GM12878 (cell line): ENCODE data around the gene C11orf42. TPM values are rescaled to one million over a fixed set of nuclear protein-coding genes. Genes with fewer than 3 reads are reported as not detected.
A peak's percentile ranks its signal among the peaks of the same experiment; 100 is the strongest.

Experiments
- ATF7 ChIP-seq: fragments of 450-650 bp; IDR thresholded peaks from 2 replicates; pipeline ENCODE4 v1.6.1; 2016; ENCODE audit warnings: low read depth, mild to moderate bottlenecking
- CEBPB ChIP-seq, 2 experiments: fragments of 150-350 bp in 1 of 2; IDR thresholded peaks; 2 replicates each; pipeline ENCODE4 v1.6.1; 2012 to 2014; ENCODE audit warnings: low read depth in 2 of 2, low read length in 2 of 2, borderline replicate concordance in 1 of 2, inconsistent platforms in 1 of 2
- CEBPZ ChIP-seq: fragments of 150-350 bp; IDR thresholded peaks from 2 replicates; pipeline ENCODE4 v1.6.1; 2016; ENCODE audit warnings: low read depth, low read length
- EED ChIP-seq: sonication (generic); IDR thresholded peaks from 2 replicates; pipeline ENCODE4 v1.6.1; 2016; ENCODE audit warnings: antibody characterized with exemption, low read depth
- EZH2 ChIP-seq: IDR thresholded peaks from 2 replicates; pipeline ENCODE4 v1.6.1; 2012; ENCODE audit warnings: low read depth, mild to moderate bottlenecking, control low read depth, inconsistent platforms, low read length, borderline replicate concordance; ENCODE audit not compliant: control insufficient read depth
- FOS ChIP-seq: IDR thresholded peaks from 3 replicates; pipeline ENCODE4 v1.6.1; 2011; ENCODE audit warnings: borderline replicate concordance; ENCODE audit not compliant: insufficient read length; ENCODE audit errors: extremely low read depth
- MTA2 ChIP-seq: fragments of 450-650 bp; IDR thresholded peaks from 2 replicates; pipeline ENCODE4 v1.6.1; 2016; ENCODE audit warnings: low read depth, mild to moderate bottlenecking, moderate library complexity
- MYB ChIP-seq: fragments of 150-350 bp; IDR thresholded peaks from 2 replicates; pipeline ENCODE4 v1.6.1; 2014; ENCODE audit warnings: mild to moderate bottlenecking, low read depth, low read length, borderline replicate concordance
- NR2C1 ChIP-seq: fragments of 450-650 bp; IDR thresholded peaks from 2 replicates; pipeline ENCODE4 v1.6.1; 2017; ENCODE audit warnings: antibody characterized with exemption, mild to moderate bottlenecking, moderate library complexity
- NRF1 ChIP-seq: conservative IDR thresholded peaks from 2 replicates; pipeline ENCODE4 v1.6.1; 2011; ENCODE audit warnings: mild to moderate bottlenecking, low read depth, low read length, improper control_type of control experiment
- PAX5 ChIP-seq: IDR thresholded peaks from 2 replicates; pipeline ENCODE4 v1.6.1; 2011; ENCODE audit warnings: low read depth, low read length, borderline replicate concordance
- PAX8 ChIP-seq: fragments of 450-650 bp; IDR thresholded peaks from 2 replicates; pipeline ENCODE4 v1.6.1; 2017; ENCODE audit warnings: mild to moderate bottlenecking, moderate library complexity
- PML ChIP-seq: IDR thresholded peaks from 2 replicates; pipeline ENCODE4 v1.6.1; 2012; ENCODE audit warnings: low read length, inconsistent platforms
- RAD21 ChIP-seq: IDR thresholded peaks from 2 replicates; pipeline ENCODE4 v1.6.1; 2011; ENCODE audit warnings: mild to moderate bottlenecking, low read depth, low read length, moderate library complexity; ENCODE audit not compliant: insufficient read depth
- RB1 ChIP-seq: fragments of 450-650 bp; formaldehyde crosslinking; IDR thresholded peaks from 2 replicates; pipeline ENCODE4 v1.6.1; 2017; ENCODE audit warnings: mild to moderate bottlenecking, borderline replicate concordance
- SPI1 ChIP-seq: IDR thresholded peaks from 2 replicates; pipeline ENCODE4 v1.6.1; 2011; ENCODE audit warnings: low read depth, mild to moderate bottlenecking, low read length, moderate library complexity, borderline replicate concordance; ENCODE audit not compliant: insufficient read depth
- TCF7 ChIP-seq: IDR thresholded peaks from 2 replicates; pipeline ENCODE4 v1.6.1; 2014; ENCODE audit warnings: antibody characterized with exemption, borderline replicate concordance
- USF1 ChIP-seq: IDR thresholded peaks from 2 replicates; pipeline ENCODE4 v1.6.1; 2011; ENCODE audit warnings: borderline replicate concordance, low read depth, mild to moderate bottlenecking, moderate library complexity, mixed read lengths, low read length; ENCODE audit not compliant: insufficient read depth; ENCODE audit errors: extremely low read length
- ZNF207 ChIP-seq: fragments of 450-650 bp; IDR thresholded peaks from 2 replicates; pipeline ENCODE4 v1.6.1; 2014; ENCODE audit warnings: antibody characterized with exemption, mild to moderate bottlenecking, borderline replicate concordance
- ZNF384 ChIP-seq: IDR thresholded peaks from 2 replicates; pipeline ENCODE4 v1.6.1; 2012; ENCODE audit warnings: low read depth, mild to moderate bottlenecking, low read length, improper control_type of control experiment, borderline replicate concordance
- ZSCAN29 ChIP-seq: fragments of 450-650 bp; IDR thresholded peaks from 2 replicates; pipeline ENCODE4 v1.6.1; 2017; ENCODE audit warnings: mild to moderate bottlenecking, moderate library complexity
- polyA plus RNA-seq, 11 experiments: library from polyadenylated mRNA; depleted of rRNA in 4 of 11; unstranded in 6 of 11; stranded (reverse) in 5 of 11; fragments of >200 nt; fragmentation: Nextera tagmentation in 4 of 11; fragmentation: Illumina TruSeq in 1 of 11; extraction: Ambion mirVana in 4 of 11; extraction: Trizol in 1 of 11; gene quantifications; 1 replicate in 1 of 11; 2 replicates in 10 of 11; pipeline versions ENCODE4 v1.2.1 to v1.2.3, GENCODE V29; 2011 to 2016; ENCODE audit warnings: inconsistent platforms in 2 of 11, missing spikeins in 2 of 11, low read depth in 1 of 11
- total RNA-seq, 4 experiments: library from RNA; depleted of rRNA in 3 of 4; stranded (reverse); fragments of >200 nt in 3 of 4; fragmentation: Illumina TruSeq in 1 of 4; extraction: Trizol in 1 of 4; gene quantifications; 2 replicates each; pipeline versions ENCODE4 v1.2.1 to v1.2.3, GENCODE V29; 2013 to 2021
- TF ChIP-seq, protein P1 (sequence below): fragments of 450-650 bp; conservative IDR thresholded peaks from 2 replicates; pipeline ENCODE4 v1.6.1; 2017; ENCODE audit warnings: mild to moderate bottlenecking, moderate library complexity
- TF ChIP-seq, protein P2 (sequence below), 3 experiments: IDR thresholded peaks in 2 of 3; conservative IDR thresholded peaks in 1 of 3; 2 replicates each; pipeline ENCODE4 v1.5.1; 2011; ENCODE audit warnings: low read depth in 3 of 3, low read length in 3 of 3, mild to moderate bottlenecking in 3 of 3, control low read depth in 2 of 3, moderate library complexity in 2 of 3, inconsistent platforms in 1 of 3, mixed read lengths in 1 of 3; ENCODE audit not compliant: control insufficient read depth in 2 of 3, insufficient read depth in 1 of 3; ENCODE audit errors: extremely low read depth in 1 of 3

The C11orf42 gene
- total and polyA plus RNA-seq, 10 of the 15 experiments (the other 5 are each of a cell fraction or from before 2014, with no cell fraction given): 0.19 TPM; not detected in 9

DNA sequence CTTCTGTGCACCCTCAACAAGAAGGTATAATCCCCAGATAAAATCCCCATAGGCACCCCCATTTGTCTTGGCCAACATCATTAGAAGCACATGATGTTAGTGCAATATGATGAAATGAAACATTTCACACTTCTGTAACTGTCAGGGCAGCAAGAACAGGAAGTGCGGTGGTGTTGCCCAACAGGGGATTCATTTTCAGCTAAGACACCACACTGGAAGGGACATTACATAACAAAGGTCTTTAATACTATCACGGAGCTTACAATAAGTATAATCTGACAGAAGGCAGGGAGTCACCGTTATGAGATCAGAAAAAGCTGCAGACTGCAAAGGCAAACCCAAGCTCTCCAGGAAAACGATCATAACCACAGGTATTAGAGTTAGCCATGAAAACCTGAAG, 4.4 kb upstream of the C11orf42 start (continued):
- TF ChIP-seq CEBPZ: no peak
- TF ChIP-seq ZSCAN29: no peak
- TF ChIP-seq, protein P1, sequence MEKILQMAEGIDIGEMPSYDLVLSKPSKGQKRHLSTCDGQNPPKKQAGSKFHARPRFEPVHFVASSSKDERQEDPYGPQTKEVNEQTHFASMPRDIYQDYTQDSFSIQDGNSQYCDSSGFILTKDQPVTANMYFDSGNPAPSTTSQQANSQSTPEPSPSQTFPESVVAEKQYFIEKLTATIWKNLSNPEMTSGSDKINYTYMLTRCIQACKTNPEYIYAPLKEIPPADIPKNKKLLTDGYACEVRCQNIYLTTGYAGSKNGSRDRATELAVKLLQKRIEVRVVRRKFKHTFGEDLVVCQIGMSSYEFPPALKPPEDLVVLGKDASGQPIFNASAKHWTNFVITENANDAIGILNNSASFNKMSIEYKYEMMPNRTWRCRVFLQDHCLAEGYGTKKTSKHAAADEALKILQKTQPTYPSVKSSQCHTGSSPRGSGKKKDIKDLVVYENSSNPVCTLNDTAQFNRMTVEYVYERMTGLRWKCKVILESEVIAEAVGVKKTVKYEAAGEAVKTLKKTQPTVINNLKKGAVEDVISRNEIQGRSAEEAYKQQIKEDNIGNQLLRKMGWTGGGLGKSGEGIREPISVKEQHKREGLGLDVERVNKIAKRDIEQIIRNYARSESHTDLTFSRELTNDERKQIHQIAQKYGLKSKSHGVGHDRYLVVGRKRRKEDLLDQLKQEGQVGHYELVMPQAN: no peak
- peak; percentile 65; the same call in 1 of the 2 replicates for TF ChIP-seq SPI1
- TF ChIP-seq PAX8: no peak
- no peak for TF ChIP-seq FOS
- no peak for TF ChIP-seq MYB
- TF ChIP-seq ZNF384: no peak
- no peak for TF ChIP-seq ZNF207
- TF ChIP-seq RAD21: no peak
- 0 out of 2 replicates have a peak, but pooled peaks have one; percentile 50 for TF ChIP-seq MTA2
- no peak for TF ChIP-seq CEBPB (IDR thresholded peaks at IDR 0.05; ENCODE audit: borderline replicate concordance in 1 of 2, low read depth in 2 of 2, low read length in 2 of 2)
- TF ChIP-seq EZH2: no peak
- TF ChIP-seq USF1: no peak
- TF ChIP-seq ATF7: peak; percentile 55
- TF ChIP-seq PML: no peak
- no peak for TF ChIP-seq NRF1
- TF ChIP-seq EED: no peak
- TF ChIP-seq NR2C1: no peak
- TF ChIP-seq TCF7: no peak
- TF ChIP-seq, protein P2, sequence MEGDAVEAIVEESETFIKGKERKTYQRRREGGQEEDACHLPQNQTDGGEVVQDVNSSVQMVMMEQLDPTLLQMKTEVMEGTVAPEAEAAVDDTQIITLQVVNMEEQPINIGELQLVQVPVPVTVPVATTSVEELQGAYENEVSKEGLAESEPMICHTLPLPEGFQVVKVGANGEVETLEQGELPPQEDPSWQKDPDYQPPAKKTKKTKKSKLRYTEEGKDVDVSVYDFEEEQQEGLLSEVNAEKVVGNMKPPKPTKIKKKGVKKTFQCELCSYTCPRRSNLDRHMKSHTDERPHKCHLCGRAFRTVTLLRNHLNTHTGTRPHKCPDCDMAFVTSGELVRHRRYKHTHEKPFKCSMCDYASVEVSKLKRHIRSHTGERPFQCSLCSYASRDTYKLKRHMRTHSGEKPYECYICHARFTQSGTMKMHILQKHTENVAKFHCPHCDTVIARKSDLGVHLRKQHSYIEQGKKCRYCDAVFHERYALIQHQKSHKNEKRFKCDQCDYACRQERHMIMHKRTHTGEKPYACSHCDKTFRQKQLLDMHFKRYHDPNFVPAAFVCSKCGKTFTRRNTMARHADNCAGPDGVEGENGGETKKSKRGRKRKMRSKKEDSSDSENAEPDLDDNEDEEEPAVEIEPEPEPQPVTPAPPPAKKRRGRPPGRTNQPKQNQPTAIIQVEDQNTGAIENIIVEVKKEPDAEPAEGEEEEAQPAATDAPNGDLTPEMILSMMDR (IDR thresholded peaks at IDR 0.05 in 2 of 3, conservative IDR thresholded peaks at IDR 0.05 in 1 of 3; ENCODE audit: control insufficient read depth in 2 of 3, extremely low read depth in 1 of 3, insufficient read depth in 1 of 3, low read depth in 3 of 3, low read length in 3 of 3): no peak
- TF ChIP-seq PAX5: no peak
- TF ChIP-seq RB1: no peak
